Upper lobe of right lung (tissue), 1 donor: ENCODE results near the gene PBX1. TPM values are rescaled to one million over a fixed set of nuclear protein-coding genes. Genes with fewer than 3 reads are reported as not detected.

Experiments used
- ATAC-seq: fragments of 200-7000 bp; cut with Tn5 transposase; one replicate; pipeline ENCODE4 v1.9.1; 2020; ENCODE audit warnings: mild to moderate bottlenecking, moderate library complexity
- DNase-seq: peaks from one replicate; pipeline ENCODE4 v3.0.0-alpha.2; 2020
- H3K27ac ChIP-seq: fragments of 200-600 bp; one replicate; pipeline ENCODE4 v1.8.0; 2022
- H3K27me3 ChIP-seq: fragments of 200-600 bp; one replicate; pipeline ENCODE4 v1.8.0; 2022; ENCODE audit warnings: mild to moderate bottlenecking
- H3K36me3 ChIP-seq: fragments of 200-600 bp; one replicate; pipeline ENCODE4 v1.8.0; 2022
- H3K4me1 ChIP-seq: fragments of 200-600 bp; one replicate; pipeline ENCODE4 v1.8.0; 2022
- H3K4me3 ChIP-seq: fragments of 200-600 bp; one replicate; pipeline ENCODE4 v1.8.0; 2022; ENCODE audit warnings: mild to moderate bottlenecking
- H3K9me3 ChIP-seq: fragments of 200-600 bp; one replicate; pipeline ENCODE4 v1.8.0; 2022
- CTCF ChIP-seq: fragments of 200-600 bp; IDR thresholded peaks from one replicate; pipeline ENCODE4 v1.8.0; 2022; ENCODE audit warnings: antibody characterized with exemption
- intact Hi-C: fragments of 100-400 bp; cut with DNase I; formaldehyde crosslinking; loops from one replicate; pipeline ENCODE4 v1.11.0; 2022
- total RNA-seq: library from RNA; stranded (reverse); fragmentation: NEBNext Ultra II Directional; extraction: Animal tissue kit (Norgen Biotek cat#: 25700); gene quantifications from one replicate; pipeline ENCODE4 v1.2.1, GENCODE V29; 2021
- donor health status: DM: no; HTN: yes; CAD: no; lungs with severe emphysema.

PBX1 gene
- total RNA-seq, 1 donor from 2014 or later: 56.7 TPM

GRCh38 chr1:164768619-164769018, 209.6 kb downstream of the PBX1 start:
- ATAC-seq (no peak), DNase-seq (no peak)
- no peak overlapping the region for H3K4me3 ChIP-seq
- no peaks in the 10 kb centered on the region for H3K27me3 ChIP-seq
- no peak overlapping the region for H3K27ac ChIP-seq
- H3K9me3 ChIP-seq: no peaks in the 10 kb centered on the region
- peaks cover 19% of the 10 kb centered on the region for H3K4me1 ChIP-seq
- intact Hi-C loops: no loop called here
- no peak for TF ChIP-seq CTCF
- no peaks in the 10 kb centered on the region for H3K36me3 ChIP-seq

- no peak overlapping the region for H3K4me3 ChIP-seq
- no peaks in the 10 kb centered on the region for H3K27me3 ChIP-seq
- no peaks in the 10 kb centered on the region for H3K9me3 ChIP-seq
- no peak overlapping the region for H3K27ac ChIP-seq
- intact Hi-C loops: no loop called here
- no peaks in the 10 kb centered on the region for H3K36me3 ChIP-seq
- H3K4me1 ChIP-seq: peaks cover 27% of the 10 kb centered on the region
- DNase-seq: no peak
- no peak for ATAC-seq
- TF ChIP-seq CTCF: no peak
Measured at GRCh38 chr1:164769486-164770130, 210.6 kb downstream of the PBX1 start.

GRCh38 chr1:164770131-164770529, 211.1 kb downstream of the PBX1 start:
- TF ChIP-seq CTCF: no peak
- no peak overlapping the region for H3K27ac ChIP-seq
- peaks cover 32% of the 10 kb centered on the region for H3K4me1 ChIP-seq
- no peaks in the 10 kb centered on the region for H3K36me3 ChIP-seq
- H3K27me3 ChIP-seq: no peaks in the 10 kb centered on the region
- ATAC-seq: no peak
- H3K4me3 ChIP-seq: no peak overlapping the region
- no peak for DNase-seq
- no peaks in the 10 kb centered on the region for H3K9me3 ChIP-seq
- intact Hi-C loops: no loop called here

GRCh38 chr1:164771041-164771618, 212.1 kb downstream of the PBX1 start:
- ATAC-seq: no peak
- Histone ChIP-seq H3K9me3 (no peaks in the 10 kb centered on the region), H3K27me3 (no peaks in the 10 kb centered on the region), H3K27ac (no peak overlapping the region), H3K36me3 (no peaks in the 10 kb centered on the region), H3K4me3 (no peak overlapping the region), H3K4me1 (peaks cover 34% of the 10 kb centered on the region)
- no peak for DNase-seq
- TF ChIP-seq CTCF: no peak
- intact Hi-C loops: no loop called here

- Histone ChIP-seq H3K36me3 (no peaks in the 10 kb centered on the region), H3K27ac (peak overlapping the region; percentile 59), H3K27me3 (no peaks in the 10 kb centered on the region), H3K9me3 (no peaks in the 10 kb centered on the region), H3K4me1 (peaks cover 34% of the 10 kb centered on the region), H3K4me3 (no peak overlapping the region)
- intact Hi-C loops: no loop called here
- TF ChIP-seq CTCF: no peak
- peak; percentile 21 for ATAC-seq
- DNase-seq: no peak
Measured at GRCh38 chr1:164771619-164772361, 212.8 kb downstream of the PBX1 start.
